GM19099 (cell line): ENCODE data around the gene CIRBP.

Experiments
- POLR2A ChIP-seq: IDR thresholded peaks from 3 replicates; pipeline ENCODE4 v1.6.1; 2011; ENCODE audit warnings: low read depth; ENCODE audit not compliant: insufficient read length; ENCODE audit errors: extremely low read depth

The CIRBP gene

DNA sequence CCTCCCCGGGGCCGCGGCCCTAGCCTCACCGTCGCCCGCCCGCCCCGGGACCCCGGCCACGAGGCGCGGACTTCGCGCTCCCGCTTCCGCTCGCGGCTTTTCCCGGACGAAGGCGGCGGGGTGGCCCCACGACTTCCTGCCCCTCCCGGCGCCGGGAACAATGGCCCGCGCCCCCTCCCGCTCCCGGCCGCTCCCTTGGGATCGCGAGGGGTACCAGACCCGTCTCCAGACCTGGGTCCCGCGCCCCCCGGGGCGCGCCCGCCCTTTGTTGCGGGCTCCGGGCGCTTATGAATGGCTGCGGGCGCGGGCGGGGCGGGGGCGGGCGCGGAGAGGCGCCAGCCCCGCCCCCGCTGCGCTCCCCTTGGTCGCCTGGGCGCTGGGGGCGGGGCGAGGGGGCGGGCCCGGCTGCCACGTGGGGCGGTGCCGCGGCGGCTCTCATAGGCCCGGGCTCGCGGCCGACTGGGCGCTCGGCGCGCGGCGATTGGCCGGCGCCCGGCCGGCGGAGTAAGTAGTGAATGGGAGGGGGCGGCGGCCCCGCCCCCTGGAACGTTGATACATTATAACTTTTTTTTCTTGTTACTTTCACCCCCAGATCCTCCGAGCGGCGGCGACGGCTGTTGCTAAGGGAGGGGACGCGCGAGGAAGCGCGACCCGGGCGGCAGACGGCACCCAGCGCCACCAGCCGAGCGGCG is 19.7 kb upstream of the CIRBP start:
- peak; percentile 91 for TF ChIP-seq POLR2A

DNA sequence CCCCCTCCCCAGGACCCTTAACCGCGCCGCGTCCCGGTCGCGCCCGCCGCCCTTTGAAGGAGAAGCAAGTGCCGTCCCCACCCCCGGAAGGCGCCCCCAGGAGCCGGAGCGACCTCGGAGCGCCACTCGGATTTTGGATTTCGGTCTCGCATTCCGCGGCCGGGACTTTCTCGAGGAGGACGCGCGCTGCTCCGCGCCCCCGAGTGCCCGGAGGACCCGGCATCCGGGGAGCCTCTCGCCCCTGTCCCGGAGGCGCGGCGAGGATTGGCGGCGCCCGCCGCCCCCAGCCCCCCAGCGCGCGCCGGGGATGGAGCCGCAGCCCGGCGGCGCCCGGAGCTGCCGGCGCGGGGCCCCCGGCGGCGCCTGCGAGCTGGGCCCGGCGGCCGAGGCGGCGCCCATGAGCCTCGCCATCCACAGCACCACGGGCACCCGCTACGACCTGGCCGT is 19.1 kb upstream of the CIRBP start:
- no peak for TF ChIP-seq POLR2A

DNA sequence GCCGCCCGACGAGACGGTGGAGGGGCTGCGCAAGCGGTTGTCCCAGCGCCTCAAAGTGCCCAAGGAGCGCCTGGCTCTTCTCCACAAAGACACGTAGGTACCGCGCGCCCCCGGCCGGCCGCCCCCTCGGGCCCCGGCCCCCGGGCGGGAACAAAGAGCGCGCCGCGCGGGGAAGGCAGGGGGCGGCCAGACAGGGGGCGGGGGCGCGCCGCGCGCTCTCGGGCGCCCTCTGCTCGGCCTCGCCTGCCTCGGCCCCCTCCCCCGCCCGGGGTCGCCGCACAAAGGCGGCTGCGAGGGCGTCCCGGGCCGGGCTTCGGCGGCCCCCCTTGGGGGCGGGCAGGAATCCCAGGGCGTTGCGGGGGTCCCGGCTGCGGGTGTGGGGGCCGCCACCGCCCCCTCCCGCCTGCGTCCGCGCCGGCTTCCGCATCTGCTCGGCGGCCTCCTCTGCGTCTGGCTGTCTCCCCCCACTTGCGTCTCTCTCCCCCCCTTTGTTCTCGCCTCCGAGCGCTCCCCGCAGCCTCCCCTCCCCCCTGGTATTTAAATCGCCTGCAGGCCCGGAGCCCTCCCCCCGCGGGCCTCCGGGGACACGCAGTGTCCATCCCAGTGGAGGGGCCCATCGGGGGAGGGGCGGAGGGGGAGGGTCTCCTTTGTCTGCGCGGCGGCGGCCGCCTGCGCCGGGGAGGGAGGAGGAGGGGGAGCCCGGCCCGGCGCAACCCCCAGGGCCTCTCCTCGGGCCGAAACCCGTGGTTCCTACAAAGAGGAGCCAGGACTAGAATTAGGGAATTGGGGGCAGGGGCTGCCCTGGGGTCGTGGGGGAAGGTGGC is 18.5 kb upstream of the CIRBP start:
- TF ChIP-seq POLR2A, result peak; percentile 48

DNA sequence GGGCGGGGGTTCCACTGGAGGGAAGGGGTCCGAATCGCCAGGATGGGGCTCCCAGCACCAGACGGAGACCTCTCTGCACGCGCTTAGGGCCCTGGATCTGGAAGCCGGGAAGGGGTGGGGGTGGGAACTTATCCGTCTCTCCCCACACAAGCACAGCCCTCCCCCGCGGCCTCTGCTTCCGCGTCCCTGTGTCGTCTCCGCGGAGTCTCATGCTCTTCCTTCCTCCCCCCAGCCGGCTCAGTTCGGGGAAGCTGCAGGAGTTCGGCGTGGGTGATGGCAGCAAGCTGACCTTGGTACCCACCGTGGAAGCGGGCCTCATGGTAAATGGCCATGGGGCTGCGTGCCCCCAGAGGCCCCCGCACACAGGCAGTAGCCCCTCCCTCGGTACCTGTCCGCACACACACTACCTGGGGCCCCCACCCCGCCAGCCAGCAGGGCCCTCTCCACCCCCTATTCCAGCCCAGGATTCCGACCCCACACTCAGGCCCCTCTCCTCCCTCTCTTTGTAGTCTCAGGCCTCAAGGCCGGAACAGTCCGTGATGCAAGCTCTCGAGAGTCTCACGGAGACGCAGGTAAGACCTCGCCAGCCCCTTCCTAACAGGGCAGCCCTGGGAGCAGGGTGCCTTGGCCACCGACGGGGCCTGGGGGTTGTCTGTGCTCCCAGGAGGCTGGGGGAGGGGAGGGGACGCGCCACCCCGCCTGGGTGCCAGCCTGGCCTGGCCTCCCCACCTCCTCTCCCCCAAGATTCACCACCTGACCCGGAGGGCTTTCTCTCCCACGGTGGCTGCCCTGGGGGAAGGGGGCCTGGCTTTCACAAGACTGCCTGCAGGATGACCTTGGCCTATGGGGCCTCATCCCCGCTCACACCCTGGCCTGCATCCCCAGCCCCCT is 17.6 kb upstream of the CIRBP start:
- no peak for TF ChIP-seq POLR2A

DNA sequence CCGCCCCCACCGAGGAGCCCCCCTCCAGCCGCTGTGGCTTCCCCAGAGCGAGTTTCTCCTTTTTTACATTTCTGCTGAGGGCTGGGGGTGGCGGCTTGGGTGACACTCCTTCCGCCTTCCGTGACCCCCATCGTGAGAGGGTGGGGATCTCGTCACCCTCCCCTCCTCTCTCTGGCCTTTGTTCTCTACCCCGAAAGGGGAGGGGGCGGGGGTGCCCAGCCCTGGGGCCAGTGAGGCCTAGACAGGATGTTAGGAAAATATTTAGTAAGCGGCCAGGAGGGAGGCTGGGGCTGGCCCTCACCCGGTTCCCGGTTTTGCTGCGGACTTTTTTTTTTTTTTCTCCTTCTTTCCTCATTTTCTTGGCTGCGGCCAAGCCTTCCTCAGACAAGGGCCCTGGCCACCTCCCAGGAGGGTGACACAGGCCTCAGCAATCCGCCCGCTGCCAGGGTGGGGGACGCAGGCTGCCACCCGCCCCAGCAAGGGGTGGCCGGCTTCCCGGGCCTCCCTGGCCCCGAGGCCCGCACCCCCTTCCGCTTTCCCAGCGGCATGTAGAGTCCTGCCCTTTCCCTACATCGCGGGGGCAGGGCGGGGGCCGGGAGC is 16.8 kb upstream of the CIRBP start:
- no peak for TF ChIP-seq POLR2A

DNA sequence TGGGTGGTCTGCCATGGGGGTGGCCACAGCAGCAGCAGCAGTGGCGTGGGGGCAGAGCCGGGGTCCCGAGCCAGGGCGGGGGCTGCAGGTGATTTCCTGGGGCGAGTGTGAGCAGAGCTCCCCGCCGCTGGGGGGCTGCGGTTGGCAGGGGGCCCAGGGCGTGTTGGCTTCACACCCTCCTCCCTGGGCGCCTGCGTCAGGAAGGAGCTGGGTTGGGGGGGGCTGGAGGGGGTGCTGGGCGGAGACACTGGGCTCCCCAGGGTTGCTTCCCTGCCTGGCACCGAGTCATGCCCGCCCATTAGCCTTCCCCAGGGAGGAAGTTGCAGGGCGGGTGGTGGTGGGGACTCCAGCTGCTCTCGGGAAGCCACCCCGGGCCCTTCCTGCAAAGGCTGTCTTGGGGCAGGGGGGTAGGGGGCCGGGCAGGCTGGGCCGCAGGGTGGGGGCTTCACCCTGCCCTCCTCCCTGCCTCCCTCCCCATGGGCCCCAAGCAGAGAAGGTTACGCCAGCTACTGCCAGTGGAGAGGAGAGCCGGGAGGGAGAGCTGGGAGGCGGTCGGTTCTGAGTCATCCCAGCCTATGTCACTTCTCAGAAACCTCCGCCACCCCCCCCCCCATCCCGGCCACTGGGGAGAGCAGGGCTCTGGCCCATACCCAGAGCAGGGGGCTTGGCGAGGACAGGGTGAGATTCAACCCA is 16.2 kb upstream of the CIRBP start:
- TF ChIP-seq POLR2A, result peak; percentile 29

DNA sequence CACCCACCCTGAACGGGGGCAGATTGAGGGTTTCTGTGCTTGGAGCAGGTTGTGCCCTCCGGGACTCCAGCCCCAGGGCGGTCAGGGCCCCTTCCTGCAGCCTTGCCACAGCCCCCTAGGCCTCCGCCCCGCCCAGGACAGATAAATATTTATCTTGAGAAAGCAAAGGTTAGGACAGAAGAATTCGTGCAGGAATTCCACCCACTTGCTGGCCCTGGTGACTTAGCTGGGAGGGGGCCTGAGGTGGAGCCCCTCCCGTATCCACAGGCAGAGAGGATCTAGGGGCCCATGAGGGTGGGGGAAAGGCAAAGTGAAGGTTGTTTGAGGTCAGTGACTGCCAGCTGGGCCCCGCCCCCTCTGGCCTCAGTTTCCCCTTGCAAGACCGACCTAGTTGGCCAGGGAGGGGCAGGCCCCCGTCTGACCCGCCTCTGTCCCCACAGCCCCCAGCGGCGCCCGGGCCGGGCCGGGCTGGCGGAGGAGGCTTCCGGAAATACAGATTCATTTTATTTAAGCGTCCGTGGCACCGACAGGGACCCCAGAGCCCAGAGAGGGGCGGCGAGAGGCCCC is 15.5 kb upstream of the CIRBP start:
- TF ChIP-seq POLR2A, result no peak

DNA sequence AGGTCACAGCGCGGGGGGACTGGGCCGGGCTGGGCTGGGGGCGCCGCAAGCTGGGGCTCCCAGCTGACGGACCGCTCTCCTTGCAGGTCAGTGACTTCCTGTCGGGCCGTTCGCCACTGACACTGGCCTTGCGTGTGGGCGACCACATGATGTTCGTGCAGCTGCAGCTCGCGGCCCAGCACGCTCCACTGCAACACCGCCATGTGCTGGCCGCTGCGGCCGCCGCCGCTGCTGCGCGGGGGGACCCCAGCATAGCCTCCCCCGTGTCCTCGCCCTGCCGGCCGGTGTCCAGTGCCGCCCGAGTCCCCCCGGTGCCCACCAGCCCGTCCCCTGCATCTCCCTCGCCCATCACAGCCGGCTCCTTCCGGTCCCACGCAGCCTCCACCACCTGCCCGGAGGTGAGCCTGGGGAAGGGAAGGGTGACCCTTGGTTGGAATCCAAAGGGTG is 15.0 kb upstream of the CIRBP start:
- TF ChIP-seq POLR2A, result no peak

DNA sequence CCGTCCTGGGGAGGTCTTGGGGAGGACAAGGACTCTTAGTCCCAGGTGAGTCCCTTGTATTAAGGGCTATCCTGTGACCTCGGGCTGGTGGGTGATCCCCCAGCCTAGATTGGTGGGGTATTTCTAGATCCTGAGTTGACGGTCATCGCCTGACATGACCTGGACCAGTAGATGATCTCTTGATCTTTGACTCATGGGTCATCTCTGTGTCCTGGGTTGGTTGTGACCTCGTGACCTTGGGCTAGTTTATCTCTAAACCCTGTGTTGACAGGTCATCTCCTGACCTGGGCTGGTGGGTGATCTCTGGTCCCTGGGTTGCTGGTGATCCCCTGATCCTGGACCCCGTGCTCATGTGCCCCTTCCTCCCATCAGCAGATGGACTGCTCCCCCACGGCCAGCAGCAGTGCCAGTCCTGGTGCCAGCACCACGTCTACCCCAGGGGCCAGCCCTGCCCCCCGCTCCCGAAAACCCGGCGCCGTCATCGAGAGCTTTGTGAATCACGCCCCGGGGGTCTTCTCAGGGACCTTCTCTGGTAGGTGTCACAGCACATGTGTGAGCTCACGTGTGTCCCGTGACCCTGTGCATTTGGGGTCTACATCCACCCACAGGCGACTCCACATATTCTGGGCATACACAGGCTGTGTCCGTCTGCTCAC is 14.5 kb upstream of the CIRBP start:
- TF ChIP-seq POLR2A, result no peak

DNA sequence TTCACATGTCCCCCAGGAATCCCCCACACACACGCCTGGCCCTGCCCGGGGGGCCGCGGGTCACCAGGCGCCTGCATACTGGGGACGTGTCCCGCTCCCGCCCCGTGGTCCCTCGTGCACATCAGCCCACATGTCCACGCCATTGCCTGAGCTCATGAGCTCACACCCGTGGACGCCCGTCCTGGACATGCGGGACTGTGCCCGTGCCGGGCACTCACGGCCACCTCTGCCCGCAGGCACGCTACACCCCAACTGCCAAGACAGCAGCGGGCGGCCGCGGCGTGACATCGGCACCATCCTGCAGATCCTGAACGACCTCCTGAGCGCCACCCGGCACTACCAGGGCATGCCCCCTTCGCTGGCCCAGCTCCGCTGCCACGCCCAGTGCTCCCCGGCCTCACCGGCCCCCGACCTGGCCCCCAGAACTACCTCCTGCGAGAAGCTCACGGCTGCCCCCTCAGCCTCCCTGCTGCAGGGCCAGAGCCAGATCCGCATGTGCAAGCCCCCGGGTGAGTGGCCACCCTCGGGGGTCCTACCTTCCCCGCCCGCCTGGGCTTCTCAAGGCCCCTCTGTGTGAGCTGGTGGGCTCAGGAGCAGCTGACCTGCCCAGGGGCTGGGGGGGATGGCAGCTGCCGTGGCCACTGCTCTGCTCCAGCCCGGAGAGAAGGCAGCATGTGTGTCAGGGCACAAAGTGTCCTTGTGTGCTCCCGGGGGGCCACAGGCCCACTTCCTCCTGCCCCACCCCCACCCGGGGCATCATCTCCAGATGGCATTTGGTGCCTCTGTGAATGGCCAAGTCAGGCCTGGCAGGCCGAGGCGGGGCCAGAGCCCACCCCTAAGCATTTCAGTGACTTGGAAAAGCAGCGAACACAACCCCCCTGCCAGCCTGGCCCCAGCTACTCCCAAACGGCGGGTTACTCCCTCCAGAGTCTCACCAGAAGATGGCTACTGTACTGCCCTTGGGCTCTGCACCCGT is 13.7 kb upstream of the CIRBP start:
- TF ChIP-seq POLR2A, result no peak

DNA sequence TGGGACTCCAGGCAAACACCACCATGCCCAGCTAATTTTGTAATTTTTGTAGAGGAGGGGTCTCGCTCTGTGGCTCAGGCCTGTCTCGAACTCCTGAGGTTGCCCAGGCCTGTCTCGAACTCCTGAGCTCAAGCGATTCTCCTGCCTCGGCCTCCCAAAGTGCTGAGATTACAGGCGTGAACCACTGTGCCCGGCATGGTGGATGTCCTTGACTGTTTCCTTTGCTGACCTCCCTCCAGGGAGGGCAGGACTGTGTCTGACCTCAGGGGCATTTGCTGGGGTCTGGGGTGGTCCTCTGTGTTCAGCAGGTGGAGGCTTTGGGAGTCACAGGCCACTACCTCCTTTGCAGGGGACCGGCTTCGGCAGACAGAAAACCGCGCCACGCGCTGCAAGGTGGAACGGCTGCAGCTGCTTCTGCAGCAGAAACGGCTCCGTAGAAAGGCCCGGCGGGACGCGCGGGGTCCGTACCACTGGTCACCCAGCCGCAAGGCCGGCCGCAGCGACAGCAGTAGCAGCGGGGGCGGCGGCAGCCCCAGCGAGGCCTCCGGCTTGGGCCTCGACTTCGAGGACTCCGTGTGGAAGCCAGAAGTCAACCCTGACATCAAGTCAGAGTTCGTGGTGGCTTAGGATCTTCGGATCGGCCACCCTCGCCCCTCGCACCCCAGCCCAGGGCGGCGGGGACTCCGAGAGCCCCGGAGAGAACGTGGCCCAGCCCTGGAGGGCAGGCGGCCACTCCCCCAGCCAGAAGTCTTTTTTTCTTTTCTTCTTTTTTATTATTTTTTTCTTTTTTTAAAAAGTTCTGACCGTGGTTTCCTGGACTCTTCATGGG is 12.3 kb upstream of the CIRBP start:
- peak; percentile 7 for TF ChIP-seq POLR2A

DNA sequence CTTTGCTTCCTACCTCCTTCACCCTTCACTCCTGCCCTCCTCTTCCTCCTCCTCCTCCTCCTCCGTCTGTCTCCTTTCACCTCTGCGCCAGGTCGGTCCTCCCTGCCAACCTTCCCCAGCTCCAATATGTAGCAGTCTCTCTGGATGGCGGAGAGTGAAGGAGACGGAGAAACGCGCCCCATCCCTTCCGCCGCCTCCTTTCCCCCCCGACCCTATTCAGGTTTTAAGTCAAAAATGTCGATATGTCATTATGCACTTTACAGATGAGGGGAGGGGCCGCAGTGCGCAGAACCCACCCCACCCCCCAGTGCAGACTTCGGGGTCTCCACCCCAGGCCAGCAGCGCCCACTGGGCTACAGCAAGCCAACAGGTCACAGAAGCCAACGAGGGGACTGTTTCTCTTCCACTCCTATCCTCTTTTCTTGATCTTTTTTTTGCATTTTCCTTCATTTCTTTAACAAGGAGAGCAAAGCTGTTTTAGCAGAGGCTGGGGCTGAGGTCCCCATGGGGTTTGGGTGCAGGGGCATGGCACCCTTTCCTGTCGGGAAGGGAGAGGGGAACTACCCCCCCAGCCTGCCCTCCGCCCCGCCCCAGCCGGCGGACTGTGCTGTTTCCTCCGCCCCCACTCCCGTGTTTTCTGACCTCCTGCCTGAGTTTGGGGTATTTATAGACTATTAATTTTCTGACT is 11.5 kb upstream of the CIRBP start:
- peak; percentile 1 for TF ChIP-seq POLR2A
